ENCODE data around the gene ALKAL2. TPM values are rescaled to one million over a fixed set of nuclear protein-coding genes. Genes with fewer than 3 reads are reported as not detected.

The ALKAL2 gene
- total RNA-seq, 1 donor from 2014 or later: 1.5 TPM

- H3K79me2 ChIP-seq (ENCODE audit: insufficient read depth, low read length): no peaks in the 10 kb centered on the region
- H3K4me1 ChIP-seq (ENCODE audit: insufficient read depth, low read length): peaks cover 20% of the 10 kb centered on the region
- peaks cover 20% of the 10 kb centered on the region for H3K27me3 Mint-ChIP-seq (ENCODE audit: low read depth, unreplicated experiment)
- H3K4me3 Mint-ChIP-seq (ENCODE audit: unreplicated experiment): peak overlapping the region; percentile 82
- DNase-seq (ENCODE audit: low read depth): peak; percentile 15
- peaks cover 10% of the 10 kb centered on the region for H3K27me3 ChIP-seq (ENCODE audit: insufficient read depth, low read length)
- peaks cover 2% of the 10 kb centered on the region for H3K36me3 Mint-ChIP-seq (ENCODE audit: low read depth, unreplicated experiment)
- peaks cover 6% of the 10 kb centered on the region for H3K9me3 Mint-ChIP-seq (ENCODE audit: unreplicated experiment)
- peaks cover 14% of the 10 kb centered on the region for H3K4me1 Mint-ChIP-seq (ENCODE audit: low read depth, unreplicated experiment)
- H3K27ac ChIP-seq (ENCODE audit: low read depth, low read length): no peak overlapping the region
- peak overlapping the region; percentile 63 for H3K4me3 ChIP-seq (ENCODE audit: insufficient read depth, low read depth, low read length)
- H4K20me1 ChIP-seq (ENCODE audit: insufficient read depth, low read length): peaks cover 8% of the 10 kb centered on the region
- H3K4me2 ChIP-seq (ENCODE audit: low read length): peak overlapping the region; percentile 98
- H2AFZ ChIP-seq (ENCODE audit: low read depth, low read length): peak overlapping the region; percentile 85
- no peak for FAIRE-seq
- peak overlapping the region; percentile 48 for H3K9ac ChIP-seq (ENCODE audit: low read length)
- no peaks in the 10 kb centered on the region for H3K9me3 ChIP-seq (ENCODE audit: insufficient read depth, low read depth, low read length)
- TF ChIP-seq EZH2 (IDR thresholded peaks at IDR 0.05; ENCODE audit: insufficient read depth, low read length): peak; percentile 62
- no peak for TF ChIP-seq CTCF (IDR thresholded peaks at IDR 0.05; ENCODE audit: insufficient read depth, low read depth, low read length)
- no peaks in the 10 kb centered on the region for H3K36me3 ChIP-seq (ENCODE audit: insufficient read depth, low read length)
- H3K27ac Mint-ChIP-seq (ENCODE audit: unreplicated experiment): no peak overlapping the region
These were observed 1.6 kb upstream of the ALKAL2 start for GRCh38 chr2:289362-290089.

- Histone ChIP-seq H3K9me3 (ENCODE audit: insufficient read depth, low read depth, low read length) (no peaks in the 10 kb centered on the region), H3K4me1 (ENCODE audit: insufficient read depth, low read length) (peaks cover 27% of the 10 kb centered on the region), H3K27me3 (ENCODE audit: insufficient read depth, low read length) (peaks cover 10% of the 10 kb centered on the region), H3K4me3 (ENCODE audit: insufficient read depth, low read depth, low read length) (peak overlapping the region; percentile 63), H4K20me1 (ENCODE audit: insufficient read depth, low read length) (peaks cover 8% of the 10 kb centered on the region), H3K4me2 (ENCODE audit: low read length) (peak overlapping the region; percentile 98), H3K36me3 (ENCODE audit: insufficient read depth, low read length) (no peaks in the 10 kb centered on the region), H3K79me2 (ENCODE audit: insufficient read depth, low read length) (no peaks in the 10 kb centered on the region), H3K27ac (ENCODE audit: low read depth, low read length) (no peak overlapping the region), H2AFZ (ENCODE audit: low read depth, low read length) (no peak overlapping the region), H3K9ac (ENCODE audit: low read length) (no peak overlapping the region)
- Mint-ChIP-seq H3K36me3 (ENCODE audit: low read depth, unreplicated experiment) (peaks cover 1% of the 10 kb centered on the region), H3K4me1 (ENCODE audit: low read depth, unreplicated experiment) (peaks cover 17% of the 10 kb centered on the region), H3K4me3 (ENCODE audit: unreplicated experiment) (no peak overlapping the region), H3K27me3 (ENCODE audit: low read depth, unreplicated experiment) (peaks cover 20% of the 10 kb centered on the region), H3K9me3 (ENCODE audit: unreplicated experiment) (peaks cover 6% of the 10 kb centered on the region), H3K27ac (ENCODE audit: unreplicated experiment) (no peak overlapping the region)
- TF ChIP-seq CTCF (IDR thresholded peaks at IDR 0.05; ENCODE audit: insufficient read depth, low read depth, low read length): no peak
- peak; percentile 16 for TF ChIP-seq EZH2 (IDR thresholded peaks at IDR 0.05; ENCODE audit: insufficient read depth, low read length)
- DNase-seq (ENCODE audit: low read depth): no peak
- no peak for FAIRE-seq
These were observed 969 bp upstream of the ALKAL2 start for GRCh38 chr2:288758-289361.

- H4K20me1 ChIP-seq (ENCODE audit: insufficient read depth, low read length): peaks cover 8% of the 10 kb centered on the region
- H3K36me3 Mint-ChIP-seq (ENCODE audit: low read depth, unreplicated experiment): peaks cover 5% of the 10 kb centered on the region
- peak overlapping the region; percentile 50 for H3K4me3 Mint-ChIP-seq (ENCODE audit: unreplicated experiment)
- no peaks in the 10 kb centered on the region for H3K36me3 ChIP-seq (ENCODE audit: insufficient read depth, low read length)
- H3K4me3 ChIP-seq (ENCODE audit: insufficient read depth, low read depth, low read length): peak overlapping the region; percentile 34
- no peak overlapping the region for H3K27ac ChIP-seq (ENCODE audit: low read depth, low read length)
- H3K4me2 ChIP-seq (ENCODE audit: low read length): peak overlapping the region; percentile 71
- peaks cover 21% of the 10 kb centered on the region for H3K4me1 Mint-ChIP-seq (ENCODE audit: low read depth, unreplicated experiment)
- TF ChIP-seq CTCF (IDR thresholded peaks at IDR 0.05; ENCODE audit: insufficient read depth, low read depth, low read length) (no peak), EZH2 (IDR thresholded peaks at IDR 0.05; ENCODE audit: insufficient read depth, low read length) (no peak)
- no peak for FAIRE-seq
- peaks cover 18% of the 10 kb centered on the region for H3K27me3 Mint-ChIP-seq (ENCODE audit: low read depth, unreplicated experiment)
- no peaks in the 10 kb centered on the region for H3K79me2 ChIP-seq (ENCODE audit: insufficient read depth, low read length)
- no peak overlapping the region for H3K9ac ChIP-seq (ENCODE audit: low read length)
- H3K9me3 Mint-ChIP-seq (ENCODE audit: unreplicated experiment): peaks cover 2% of the 10 kb centered on the region
- H3K4me1 ChIP-seq (ENCODE audit: insufficient read depth, low read length): peaks cover 29% of the 10 kb centered on the region
- no peak overlapping the region for H2AFZ ChIP-seq (ENCODE audit: low read depth, low read length)
- no peak overlapping the region for H3K27ac Mint-ChIP-seq (ENCODE audit: unreplicated experiment)
- DNase-seq (ENCODE audit: low read depth): peak; percentile 34
- no peaks in the 10 kb centered on the region for H3K9me3 ChIP-seq (ENCODE audit: insufficient read depth, low read depth, low read length)
- peaks cover 10% of the 10 kb centered on the region for H3K27me3 ChIP-seq (ENCODE audit: insufficient read depth, low read length)
These were observed 413 bp downstream of the ALKAL2 start for GRCh38 chr2:287471-287885.

All from astrocyte (in vitro differentiated cells and primary cell).